Mucosa of rectum (tissue), 2 donors: ENCODE data around the gene NBAS.

Experiments
- H3K27ac ChIP-seq, 2 donors: one replicate each; pipeline ENCODE4 v1.7.0; 2013; ENCODE audit warnings: inconsistent platforms in 2 of 2, low read depth in 2 of 2, low read length in 2 of 2
- H3K27me3 ChIP-seq, 2 donors: one replicate each; pipeline ENCODE4 v1.7.0; 2013; ENCODE audit warnings: low read length in 2 of 2; ENCODE audit not compliant: control insufficient read depth in 2 of 2, insufficient read depth in 2 of 2
- H3K36me3 ChIP-seq, 2 donors: one replicate each; pipeline ENCODE4 v1.7.0; 2013; ENCODE audit warnings: low read length in 2 of 2; ENCODE audit not compliant: control insufficient read depth in 2 of 2, insufficient read depth in 2 of 2
- H3K4me1 ChIP-seq, 2 donors: one replicate each; pipeline ENCODE4 v1.7.0; 2013; ENCODE audit warnings: low read length in 2 of 2, mild to moderate bottlenecking in 1 of 2; ENCODE audit not compliant: control insufficient read depth in 2 of 2, insufficient read depth in 2 of 2
- H3K4me3 ChIP-seq, 2 donors: one replicate each; pipeline ENCODE4 v1.7.0; 2013; ENCODE audit warnings: low read length in 2 of 2
- H3K9ac ChIP-seq, 2 donors: one replicate each; pipeline ENCODE4 v1.7.0; 2013; ENCODE audit warnings: low read length in 2 of 2, low read depth in 1 of 2, mild to moderate bottlenecking in 1 of 2
- H3K9me3 ChIP-seq, 2 donors: one replicate each; pipeline ENCODE4 v1.7.0; 2013; ENCODE audit warnings: low read length in 2 of 2; ENCODE audit not compliant: control insufficient read depth in 2 of 2
- donor health status: healthy.
- donor health status: Normal muscosa, but diverticular disease.

Gene NBAS

DNA sequence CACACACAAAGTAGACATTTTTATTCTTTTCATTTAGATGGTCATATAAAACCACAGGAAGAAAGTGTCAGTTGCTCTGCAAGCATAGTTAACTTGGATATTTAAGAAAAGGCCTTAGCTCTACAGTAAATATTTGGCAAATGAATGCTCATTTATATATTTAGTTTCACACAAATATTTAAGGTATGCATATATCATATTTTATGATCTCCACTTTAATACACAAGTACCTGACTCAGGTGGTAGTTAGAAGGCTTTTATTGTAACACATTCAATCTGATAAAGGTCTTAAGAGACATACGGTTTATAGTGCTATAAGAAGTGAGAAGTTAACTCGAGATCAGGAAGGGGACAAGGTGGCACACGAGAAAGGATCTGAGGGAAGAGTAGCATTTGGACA is 363.1 kb downstream of the NBAS start:
- Histone ChIP-seq H3K27ac (no peak overlapping the region), H3K27me3 (no peaks in the 10 kb centered on the region)

DNA sequence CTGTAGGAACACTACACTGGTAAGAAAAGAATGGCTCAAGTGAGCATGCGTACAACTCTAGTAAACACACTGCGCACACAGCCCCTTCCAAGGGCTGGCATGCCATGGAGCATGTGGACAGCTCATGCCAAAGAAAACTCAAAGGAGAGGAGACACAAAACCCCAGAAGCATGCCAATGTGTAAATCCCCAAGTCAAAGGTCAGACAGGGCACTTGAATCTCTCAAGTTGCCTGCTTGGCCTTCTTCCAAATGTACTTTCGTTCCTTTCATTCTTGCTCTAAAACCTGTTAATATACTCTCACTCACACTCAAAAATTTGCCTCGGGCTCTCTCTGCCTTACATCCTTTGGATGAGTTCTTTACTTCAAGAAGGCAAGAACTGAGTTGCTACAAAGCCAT is 365.3 kb downstream of the NBAS start:
- no peaks in the 10 kb centered on the region for H3K9me3 ChIP-seq
- H3K9ac ChIP-seq: no peak overlapping the region
- H3K27ac ChIP-seq: no peak overlapping the region
- H3K4me3 ChIP-seq: no peak overlapping the region
- H3K27me3 ChIP-seq: no peaks in the 10 kb centered on the region
- H3K36me3 ChIP-seq: no peaks in the 10 kb centered on the region
- no peaks in the 10 kb centered on the region for H3K4me1 ChIP-seq

More for the DNA sequence above, 363.1 kb downstream of the NBAS start:
- Histone ChIP-seq H3K4me1 (no peaks in the 10 kb centered on the region), H3K4me3 (no peak overlapping the region), H3K9me3 (no peaks in the 10 kb centered on the region), H3K36me3 (no peaks in the 10 kb centered on the region), H3K9ac (no peak overlapping the region)

DNA sequence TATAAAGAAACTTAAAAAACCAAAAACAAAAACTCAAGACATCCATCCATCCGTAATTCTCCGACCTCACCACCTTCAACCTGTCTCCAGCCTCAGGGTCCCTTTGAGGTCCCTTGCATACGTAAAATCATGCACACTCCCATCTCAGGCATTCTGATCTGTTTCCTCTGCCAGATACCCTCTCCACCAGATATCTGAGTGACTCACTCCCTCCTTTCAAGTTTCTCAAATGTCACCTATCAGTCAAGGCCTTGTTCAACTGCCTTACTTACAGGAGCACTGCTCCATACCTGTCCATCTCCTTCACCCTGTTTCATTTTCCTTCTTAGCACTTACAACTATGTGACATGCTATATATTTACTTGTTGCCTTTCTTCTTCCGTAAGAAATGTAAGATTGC is 369.3 kb downstream of the NBAS start:
- Histone ChIP-seq H3K9ac (no peak overlapping the region), H3K4me3 (no peak overlapping the region), H3K36me3 (peaks cover 2 to 6% of the 10 kb centered on the region in 2 donors), H3K4me1 (no peaks in the 10 kb centered on the region), H3K27me3 (no peaks in the 10 kb centered on the region), H3K27ac (no peak overlapping the region), H3K9me3 (no peaks in the 10 kb centered on the region)

DNA sequence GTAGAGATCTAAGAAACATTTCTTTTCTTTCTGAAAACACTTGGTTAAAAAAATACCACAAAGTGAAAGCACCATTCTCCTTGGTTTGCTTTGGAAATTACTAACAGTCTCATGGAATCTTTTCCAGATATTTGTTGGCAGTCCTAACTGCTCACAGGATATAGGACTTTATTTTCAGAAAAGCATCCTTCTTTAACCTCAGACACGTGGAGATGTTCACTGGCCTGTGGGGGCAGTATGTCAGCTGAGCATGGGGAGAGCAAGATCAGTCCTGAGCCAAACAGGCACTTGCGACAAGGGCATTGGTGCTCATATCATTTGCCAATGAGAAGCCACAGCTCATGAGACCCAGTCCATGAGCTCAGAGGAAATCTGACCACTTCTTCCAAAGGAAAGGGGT is 371.9 kb downstream of the NBAS start:
- Histone ChIP-seq H3K27me3 (no peaks in the 10 kb centered on the region), H3K27ac (no peak overlapping the region), H3K36me3 (peaks cover 6 to 14% of the 10 kb centered on the region in 2 donors)

DNA sequence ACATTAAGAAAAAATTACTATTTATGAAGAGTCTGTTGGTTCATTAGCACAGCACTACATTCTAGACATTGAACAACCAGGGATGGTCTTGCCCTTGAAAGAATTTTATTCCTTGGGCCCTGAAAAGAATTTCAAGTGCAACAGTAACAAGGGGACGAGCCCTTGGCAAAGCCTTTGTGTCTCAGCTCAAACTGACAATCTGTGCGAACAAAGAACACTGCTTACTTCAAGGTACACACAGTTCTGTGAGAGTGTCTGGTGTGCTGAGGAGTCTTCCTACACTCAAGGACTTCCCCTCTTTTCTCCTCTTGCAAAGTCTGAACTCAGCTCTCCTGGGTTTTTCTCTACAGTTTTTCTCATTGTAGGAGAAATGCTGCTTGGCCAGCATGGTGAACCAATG is 373.4 kb downstream of the NBAS start:
- H3K4me3 ChIP-seq: no peak overlapping the region
- peaks cover 6 to 14% of the 10 kb centered on the region in 2 donors for H3K36me3 ChIP-seq
- H3K9ac ChIP-seq: no peak overlapping the region
- H3K27me3 ChIP-seq: no peaks in the 10 kb centered on the region
- no peaks in the 10 kb centered on the region for H3K4me1 ChIP-seq
- H3K27ac ChIP-seq: no peak overlapping the region
- no peaks in the 10 kb centered on the region for H3K9me3 ChIP-seq

More for the DNA sequence above, 371.9 kb downstream of the NBAS start:
- H3K4me3 ChIP-seq: no peak overlapping the region
- no peaks in the 10 kb centered on the region for H3K4me1 ChIP-seq
- H3K9ac ChIP-seq: no peak overlapping the region
- H3K9me3 ChIP-seq: no peaks in the 10 kb centered on the region

DNA sequence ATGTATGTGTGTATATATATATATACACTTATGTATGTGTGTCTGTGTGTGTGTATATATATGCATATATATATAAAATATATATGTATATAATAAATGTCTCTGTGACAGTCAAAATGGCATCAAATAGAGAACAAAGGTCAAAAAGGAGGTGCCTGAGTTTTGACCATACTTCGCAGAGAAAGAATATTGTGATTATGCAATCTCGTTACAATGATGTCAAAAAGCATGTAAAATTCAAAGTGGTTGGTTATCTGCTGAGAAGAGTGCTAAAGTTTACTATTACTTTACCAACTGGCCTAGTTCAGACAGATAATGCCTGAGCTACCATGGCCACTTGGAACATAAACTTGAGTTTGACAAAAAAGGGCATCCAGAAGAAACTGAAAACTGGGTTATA is 375.0 kb downstream of the NBAS start:
- no peak overlapping the region for H3K4me3 ChIP-seq
- H3K9me3 ChIP-seq: no peaks in the 10 kb centered on the region
- H3K27ac ChIP-seq: no peak overlapping the region
- no peak overlapping the region for H3K9ac ChIP-seq
- no peaks in the 10 kb centered on the region for H3K27me3 ChIP-seq
- peaks cover 6 to 14% of the 10 kb centered on the region in 2 donors for H3K36me3 ChIP-seq
- H3K4me1 ChIP-seq: no peaks in the 10 kb centered on the region

DNA sequence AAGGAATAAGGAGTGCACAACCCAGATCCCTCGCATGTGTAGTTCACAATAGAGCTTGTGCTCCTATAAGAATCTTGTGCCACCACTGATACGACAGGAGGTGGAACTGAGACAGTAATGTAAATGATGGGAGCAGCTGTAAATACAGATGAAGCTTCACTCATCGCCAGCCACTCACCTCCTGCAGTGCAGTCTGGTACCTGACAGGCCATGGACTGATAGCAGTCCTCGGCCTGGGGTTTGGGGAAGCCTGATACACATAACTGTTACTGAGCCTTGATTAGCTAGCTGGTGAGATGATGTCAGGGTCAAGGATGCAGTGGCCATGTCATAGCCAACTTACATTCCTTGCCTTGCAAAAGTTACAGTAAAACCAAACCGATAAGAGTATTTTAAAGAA is 376.6 kb downstream of the NBAS start:
- Histone ChIP-seq H3K36me3 (peaks cover 6 to 13% of the 10 kb centered on the region in 2 donors), H3K4me3 (no peak overlapping the region), H3K27ac (no peak overlapping the region), H3K4me1 (no peaks in the 10 kb centered on the region), H3K27me3 (no peaks in the 10 kb centered on the region), H3K9ac (no peak overlapping the region), H3K9me3 (no peaks in the 10 kb centered on the region)

DNA sequence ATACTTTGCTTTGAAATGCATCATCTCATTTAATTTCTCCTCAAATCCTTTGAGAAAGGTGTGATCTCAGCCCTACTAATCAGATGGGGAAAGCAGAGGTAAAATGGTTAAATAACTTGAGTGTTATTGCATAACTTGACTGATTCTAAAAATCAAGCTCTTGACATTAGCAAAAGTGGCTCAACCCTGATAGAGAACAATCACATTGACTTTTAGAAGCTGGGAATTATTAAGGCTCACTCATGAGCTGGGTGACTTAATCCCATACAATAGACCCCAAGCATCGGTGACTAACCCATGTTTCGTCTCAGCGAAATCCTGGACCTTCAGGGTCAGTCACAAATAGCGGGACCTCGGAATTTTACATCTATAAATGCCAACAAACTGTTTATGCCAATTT is 378.9 kb downstream of the NBAS start:
- H3K27ac ChIP-seq: no peak overlapping the region
- peaks cover 4 to 13% of the 10 kb centered on the region in 2 donors for H3K36me3 ChIP-seq
- H3K27me3 ChIP-seq: no peaks in the 10 kb centered on the region
- no peak overlapping the region for H3K4me3 ChIP-seq
- no peaks in the 10 kb centered on the region for H3K9me3 ChIP-seq
- H3K9ac ChIP-seq: no peak overlapping the region
- H3K4me1 ChIP-seq: no peaks in the 10 kb centered on the region

DNA sequence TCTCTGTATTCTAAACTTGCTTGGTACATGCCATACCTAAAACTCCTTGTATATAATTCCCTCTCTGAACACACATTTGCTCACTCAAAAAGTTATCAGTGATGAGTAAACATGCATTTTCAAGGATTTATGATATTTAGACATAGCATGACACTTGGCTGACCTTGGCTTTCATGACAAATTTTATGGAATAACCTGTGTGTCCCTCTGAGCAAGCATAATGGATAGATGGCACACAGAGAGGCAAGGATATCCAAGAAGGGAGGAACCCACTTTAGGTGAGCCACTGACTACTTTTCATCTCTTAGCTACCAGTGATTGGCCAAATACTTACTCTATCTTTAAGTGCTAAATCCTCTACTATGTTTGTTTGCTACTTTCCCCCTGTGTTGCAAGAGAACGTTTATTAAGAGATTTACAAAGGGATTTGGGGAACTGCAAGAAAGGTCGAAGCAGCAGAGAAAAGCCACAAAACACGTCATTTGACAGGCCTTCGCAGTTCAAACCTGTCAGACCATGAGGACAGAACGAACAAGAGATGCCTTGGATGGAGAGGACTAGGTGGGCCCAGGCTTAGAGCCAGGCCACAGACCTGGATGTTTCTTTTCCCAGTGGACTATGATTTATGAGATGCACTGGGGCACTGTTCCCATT is 379.9 kb downstream of the NBAS start:
- Histone ChIP-seq H3K9ac (no peak overlapping the region), H3K4me3 (no peak overlapping the region), H3K27ac (no peak overlapping the region), H3K4me1 (no peaks in the 10 kb centered on the region), H3K36me3 (peaks cover 4 to 15% of the 10 kb centered on the region in 2 donors), H3K9me3 (no peaks in the 10 kb centered on the region), H3K27me3 (no peaks in the 10 kb centered on the region)

DNA sequence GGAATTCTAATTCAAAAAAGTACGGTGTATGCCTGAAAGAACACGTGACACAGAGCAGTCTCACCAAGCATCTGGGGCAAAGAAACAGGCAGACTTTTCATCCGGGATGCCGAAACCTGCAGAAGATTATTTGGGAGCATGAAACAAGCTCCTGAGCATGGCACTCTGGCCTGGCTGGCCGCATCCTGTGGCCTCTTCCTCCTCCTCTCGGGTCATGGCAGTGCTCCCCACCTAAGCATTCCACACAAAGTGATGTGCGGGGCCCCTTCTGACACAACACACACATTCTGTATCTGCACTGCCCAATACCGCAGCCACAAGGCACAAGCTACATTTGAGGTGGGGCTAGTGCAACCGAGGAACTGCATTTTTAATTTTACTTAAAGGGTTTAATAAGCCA is 380.8 kb downstream of the NBAS start:
- no peak overlapping the region for H3K9ac ChIP-seq

More for the DNA sequence above, 380.8 kb downstream of the NBAS start:
- peaks cover 4 to 16% of the 10 kb centered on the region in 2 donors for H3K36me3 ChIP-seq
- H3K9me3 ChIP-seq: no peaks in the 10 kb centered on the region
- H3K4me3 ChIP-seq: no peak overlapping the region
- H3K27ac ChIP-seq: no peak overlapping the region
- no peaks in the 10 kb centered on the region for H3K4me1 ChIP-seq
- H3K27me3 ChIP-seq: no peaks in the 10 kb centered on the region
